Right lobe of liver (tissue), 6 donors: Measurements from ENCODE around the gene WIPF2. TPM values are rescaled to one million over a fixed set of nuclear protein-coding genes. Genes with fewer than 3 reads are reported as not detected.
A peak's percentile ranks its signal among the peaks of the same experiment; 100 is the strongest.

Source experiments
- ATAC-seq, 4 donors: fragments of 200-7000 bp; cut with Tn5 transposase; one replicate each; pipeline ENCODE4 v1.9.1; 2020; ENCODE audit warnings: mild to moderate bottlenecking in 4 of 4, moderate library complexity in 4 of 4
- DNase-seq, 3 donors: peaks; one replicate each; pipeline ENCODE4 v3.0.0-alpha.2; 2020
- H3K27ac ChIP-seq, 3 donors: fragments of 200-600 bp; one replicate each; pipeline ENCODE4 v1.8.0; 2022
- H3K27me3 ChIP-seq, 2 donors: fragments of 200-600 bp; one replicate each; pipeline ENCODE4 v1.8.0; 2022
- H3K36me3 ChIP-seq, 4 donors: fragments of 200-600 bp; sonication (generic) in 1 of 4; one replicate each; pipeline versions ENCODE4 v1.5.1 to v1.8.0; 2017 to 2022; ENCODE audit warnings: control low read depth in 1 of 4
- H3K4me1 ChIP-seq, 4 donors: fragments of 200-600 bp; sonication (generic) in 1 of 4; one replicate each; pipeline versions ENCODE4 v1.5.1 to v1.8.0; 2017 to 2022; ENCODE audit warnings: control low read depth in 1 of 4
- H3K4me3 ChIP-seq, 3 donors: fragments of 200-600 bp; one replicate each; pipeline ENCODE4 v1.8.0; 2022
- H3K9me3 ChIP-seq, 4 donors: fragments of 200-600 bp; sonication (generic) in 1 of 4; one replicate each; pipeline versions ENCODE4 v1.5.1 to v1.8.0; 2017 to 2022; ENCODE audit warnings: control low read depth in 1 of 4
- POLR2A ChIP-seq: fragments of 450-650 bp; IDR thresholded peaks from one replicate; pipeline ENCODE4 v1.6.1; 2017; ENCODE audit warnings: antibody characterized with exemption, mild to moderate bottlenecking
- WGBS: methylation state at CpG from one replicate; pipeline ENCODE4 v1.1.6; 2018; ENCODE audit warnings: low coverage, low lambda C conversion rate; ENCODE audit not compliant: insufficient coverage; ENCODE audit errors: missing lambda C conversion rate; 5-methylcytosine and 5-hydroxymethylcytosine counted together
- intact Hi-C, 2 donors: fragments of 100-400 bp; cut with DNase I; formaldehyde crosslinking; loops; one replicate each; pipeline versions ENCODE4 v1.11.2 to v1.14.1; 2022
- total RNA-seq, 6 experiments: library from RNA; depleted of rRNA in 2 of 6; stranded (reverse); fragments of >200 nt in 2 of 6; fragmentation: NEBNext Ultra II Directional in 3 of 6; extraction: Animal tissue kit (Norgen Biotek cat#: 25700) in 3 of 6; gene quantifications; one replicate each; pipeline versions ENCODE4 v1.1.0 to v1.2.4, GENCODE V29; 2016 to 2023
- TF ChIP-seq, protein P1 (sequence below), 4 donors: fragments of 200-600 bp in 3 of 4; fragments of 450-650 bp in 1 of 4; IDR thresholded peaks; one replicate each; pipeline versions ENCODE4 v1.5.1 to v1.8.0; 2016 to 2022; ENCODE audit warnings: antibody characterized with exemption in 4 of 4, mild to moderate bottlenecking in 2 of 4
- donor health status: DM: no; HTN: yes; CAD: no.
- donor health status: DM: no; HTN: no; CAD: no.
- donor health status: DM: no; HTN: no; CAD: no.
- donor health status: DM: no; HTN: yes; CAD: no.
- donor health status: DM: no; HTN: yes; CAD: no.

WIPF2 gene
- total RNA-seq, 6 experiments from 2014 or later: 7.0 to 12.1 (median 9.0) TPM

GRCh38 chr17:40176754-40177110 is 42.4 kb upstream of the WIPF2 start:
- Histone ChIP-seq H3K27me3 (no peaks in the 10 kb centered on the region), H3K4me1 (peaks cover 0 to 36% (median 14%) of the 10 kb centered on the region in 4 donors), H3K9me3 (no peaks in the 10 kb centered on the region), H3K27ac (peak overlapping the region in 1 of 3 donors; percentile 37), H3K36me3 (peaks cover 0 to 5% (median under 1%) of the 10 kb centered on the region in 4 donors), H3K4me3 (peak overlapping the region in 1 of 3 donors; percentile 65)
- TF ChIP-seq POLR2A: no peak
- TF ChIP-seq, protein P1, sequence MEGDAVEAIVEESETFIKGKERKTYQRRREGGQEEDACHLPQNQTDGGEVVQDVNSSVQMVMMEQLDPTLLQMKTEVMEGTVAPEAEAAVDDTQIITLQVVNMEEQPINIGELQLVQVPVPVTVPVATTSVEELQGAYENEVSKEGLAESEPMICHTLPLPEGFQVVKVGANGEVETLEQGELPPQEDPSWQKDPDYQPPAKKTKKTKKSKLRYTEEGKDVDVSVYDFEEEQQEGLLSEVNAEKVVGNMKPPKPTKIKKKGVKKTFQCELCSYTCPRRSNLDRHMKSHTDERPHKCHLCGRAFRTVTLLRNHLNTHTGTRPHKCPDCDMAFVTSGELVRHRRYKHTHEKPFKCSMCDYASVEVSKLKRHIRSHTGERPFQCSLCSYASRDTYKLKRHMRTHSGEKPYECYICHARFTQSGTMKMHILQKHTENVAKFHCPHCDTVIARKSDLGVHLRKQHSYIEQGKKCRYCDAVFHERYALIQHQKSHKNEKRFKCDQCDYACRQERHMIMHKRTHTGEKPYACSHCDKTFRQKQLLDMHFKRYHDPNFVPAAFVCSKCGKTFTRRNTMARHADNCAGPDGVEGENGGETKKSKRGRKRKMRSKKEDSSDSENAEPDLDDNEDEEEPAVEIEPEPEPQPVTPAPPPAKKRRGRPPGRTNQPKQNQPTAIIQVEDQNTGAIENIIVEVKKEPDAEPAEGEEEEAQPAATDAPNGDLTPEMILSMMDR (IDR thresholded peaks at IDR 0.05): no peak
- WGBS: 100% methylated on average over 1 of the region's 2 CpGs
- ATAC-seq (peak in 2 of 4 donors; percentile 2), DNase-seq (peak in 1 of 3 donors; percentile 52)
- intact Hi-C loops: loop anchor here in 1 of 2 donors (10.0 kb wide), 2 partner anchors 122 to 162 kb away; partner anchors contain the start of genes CSF3 and MED24

GRCh38 chr17:40177275-40177874 is 41.7 kb upstream of the WIPF2 start, which contains the start of gene RAPGEFL1:
Gene RAPGEFL1, plus strand, starts transcription at chr17:40177470. Its CDS starts 392 bp downstream, at chr17:40177862.
- DNase-seq: peak; percentile 84 to 89 (median 87)
- no peaks in the 10 kb centered on the region for H3K36me3 ChIP-seq
- H3K9me3 ChIP-seq: no peaks in the 10 kb centered on the region
- H3K27me3 ChIP-seq: no peaks in the 10 kb centered on the region
- peak within 1 kb of the TSS; percentile 49 to 65 (median 56) for H3K4me3 ChIP-seq
- H3K4me1 ChIP-seq: peaks cover 0 to 36% (median 14%) of the 10 kb centered on the region in 4 donors
- TF ChIP-seq POLR2A: peak; percentile 37
- TF ChIP-seq, protein P1 (IDR thresholded peaks at IDR 0.05): no peak
- peak; percentile 83 to 87 (median 86) for ATAC-seq
- intact Hi-C loops: loop anchor here in 1 of 2 donors (10.0 kb wide), 2 partner anchors 123 to 163 kb away; partner anchors contain the start of genes CSF3 and MED24
- peak within 1 kb of the TSS in 1 of 3 donors; percentile 37 for H3K27ac ChIP-seq
- 0% methylated on average over 9 of the region's 57 CpGs for WGBS

- Histone ChIP-seq H3K27ac (peak overlapping the region in 1 of 3 donors; percentile 37), H3K4me3 (peak overlapping the region in 2 of 3 donors; percentile 56 to 65), H3K36me3 (no peaks in the 10 kb centered on the region), H3K27me3 (no peaks in the 10 kb centered on the region), H3K4me1 (peaks cover 0 to 33% (median 11%) of the 10 kb centered on the region in 4 donors), H3K9me3 (no peaks in the 10 kb centered on the region)
- TF ChIP-seq, protein P1 (IDR thresholded peaks at IDR 0.05): no peak
- TF ChIP-seq POLR2A: no peak
- ATAC-seq (no peak), DNase-seq (peak in 1 of 3 donors; percentile 48)
- intact Hi-C loops: loop anchor here in 1 of 2 donors (10.0 kb wide), 2 partner anchors 123 to 163 kb away; partner anchors contain the start of genes CSF3 and MED24
- no CpG with 5 or more reads among the region's 46 CpGs for WGBS
Measured at GRCh38 chr17:40178021-40178601, 41.0 kb upstream of the WIPF2 start.

GRCh38 chr17:40178660-40179059 is 40.4 kb upstream of the WIPF2 start:
- Histone ChIP-seq H3K36me3 (no peaks in the 10 kb centered on the region), H3K9me3 (no peaks in the 10 kb centered on the region), H3K27me3 (no peaks in the 10 kb centered on the region), H3K4me1 (peaks cover 0 to 29% (median 8%) of the 10 kb centered on the region in 4 donors), H3K27ac (no peak overlapping the region), H3K4me3 (no peak overlapping the region)
- DNase-seq (no peak), ATAC-seq (no peak)
- TF ChIP-seq POLR2A: no peak
- TF ChIP-seq, protein P1 (IDR thresholded peaks at IDR 0.05): no peak
- intact Hi-C loops: loop anchor here in 1 of 2 donors (10.0 kb wide), 2 partner anchors 124 to 164 kb away; partner anchors contain the start of genes CSF3 and MED24
- WGBS: 94% methylated on average over 3 of the region's 7 CpGs
